ELF-1 (cell line): ENCODE measurements around the gene CRMP1.
A peak's percentile ranks its signal among the peaks of the same experiment; 100 is the strongest.
"Not testable (repeated sequence)": the region's sequence is repeated elsewhere in the genome, so short reads cannot be mapped to it uniquely, and the experiment has no call there.

ENCODE experiments used
- DNase-seq: peaks from one replicate; pipeline ENCODE4 v3.0.0-alpha.2; 2016; ENCODE audit warnings: low read depth, low spot score

Gene CRMP1

GRCh38 chr4:5856362-5856761, 36.5 kb downstream of the CRMP1 start:
- DNase-seq: not testable (repeated sequence)

- DNase-seq: no peak
Observed at GRCh38 chr4:5854929-5855328, 38.0 kb downstream of the CRMP1 start.

- no peak for DNase-seq
Observed at GRCh38 chr4:5852523-5853202, 40.2 kb downstream of the CRMP1 start.

- DNase-seq: no peak
Observed at GRCh38 chr4:5851637-5852301, 41.1 kb downstream of the CRMP1 start.

- DNase-seq: peak; percentile 65
Observed at GRCh38 chr4:5845035-5845905, 47.6 kb downstream of the CRMP1 start.

- DNase-seq: no peak
Observed at GRCh38 chr4:5843573-5844530, 49.0 kb downstream of the CRMP1 start.

- DNase-seq: no peak
Observed at GRCh38 chr4:5842456-5842855, 50.4 kb downstream of the CRMP1 start.

GRCh38 chr4:5839751-5840674, 52.9 kb downstream of the CRMP1 start:
- peak; percentile 19 for DNase-seq

- no peak for DNase-seq
Observed at GRCh38 chr4:5839332-5839731, 53.6 kb downstream of the CRMP1 start.

- DNase-seq: not testable (repeated sequence)
Observed at GRCh38 chr4:5837483-5837882, 55.4 kb downstream of the CRMP1 start.

GRCh38 chr4:5836943-5837342, 55.9 kb downstream of the CRMP1 start:
- no peak for DNase-seq

GRCh38 chr4:5828005-5828391, 64.9 kb downstream of the CRMP1 start:
- DNase-seq: no peak

- DNase-seq: no peak
Observed at GRCh38 chr4:5827108-5828004, 65.5 kb downstream of the CRMP1 start.

- DNase-seq: no peak
Observed at GRCh38 chr4:5826437-5827107, 66.3 kb downstream of the CRMP1 start.

- DNase-seq: no peak
Observed at GRCh38 chr4:5825321-5826041, 67.4 kb downstream of the CRMP1 start.

GRCh38 chr4:5824635-5825034, 68.3 kb downstream of the CRMP1 start:
- peak; percentile 31 for DNase-seq

- no peak for DNase-seq
Observed at GRCh38 chr4:5824227-5824626, 68.7 kb downstream of the CRMP1 start.
